Measurements from ENCODE around the gene HNMT.

GRCh38 chr2:137975280-137976271 lies 11.3 kb downstream of the HNMT start:
- TF ChIP-seq CTCF (IDR thresholded peaks at IDR 0.05) (no peak), POLR2A (IDR thresholded peaks at IDR 0.05) (no peak)
